22Rv1 (cell line): Measurements from ENCODE around the gene DZIP3.

ENCODE experiments used
- CTCF ChIP-seq: fragments of 450-650 bp; IDR thresholded peaks from 2 replicates; pipeline ENCODE4 v1.5.1; 2017; ENCODE audit warnings: mild to moderate bottlenecking
- ZFX ChIP-seq: fragments of 450-650 bp; IDR thresholded peaks from 2 replicates; pipeline ENCODE4 v1.6.1; 2017; ENCODE audit warnings: antibody characterized with exemption, borderline replicate concordance

DNA sequence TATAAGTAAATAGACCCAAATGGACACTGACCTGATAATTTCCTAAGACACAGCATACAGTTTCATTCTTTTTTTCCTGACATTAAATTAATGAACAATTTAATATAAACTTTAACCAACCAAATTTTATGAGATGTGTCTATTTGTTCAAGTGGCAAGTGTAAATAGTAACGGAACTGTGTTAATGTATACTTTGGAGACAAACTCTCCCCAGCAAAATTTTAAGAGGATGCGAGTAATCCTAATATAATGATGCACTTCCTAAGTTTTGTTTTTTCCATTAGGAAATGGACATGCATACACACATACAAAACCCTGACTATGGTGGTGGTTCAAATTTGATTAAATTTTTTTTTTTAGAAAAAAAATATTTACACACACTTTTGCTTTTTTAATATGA, 40.6 kb upstream of the DZIP3 start:
- TF ChIP-seq CTCF (no peak), ZFX (no peak)
